ENCODE results near the gene TBRG4.
"Not testable (repeated sequence)": the region's sequence is repeated elsewhere in the genome, so short reads cannot be mapped to it uniquely, and the experiment has no call there.

Gene TBRG4

DNA sequence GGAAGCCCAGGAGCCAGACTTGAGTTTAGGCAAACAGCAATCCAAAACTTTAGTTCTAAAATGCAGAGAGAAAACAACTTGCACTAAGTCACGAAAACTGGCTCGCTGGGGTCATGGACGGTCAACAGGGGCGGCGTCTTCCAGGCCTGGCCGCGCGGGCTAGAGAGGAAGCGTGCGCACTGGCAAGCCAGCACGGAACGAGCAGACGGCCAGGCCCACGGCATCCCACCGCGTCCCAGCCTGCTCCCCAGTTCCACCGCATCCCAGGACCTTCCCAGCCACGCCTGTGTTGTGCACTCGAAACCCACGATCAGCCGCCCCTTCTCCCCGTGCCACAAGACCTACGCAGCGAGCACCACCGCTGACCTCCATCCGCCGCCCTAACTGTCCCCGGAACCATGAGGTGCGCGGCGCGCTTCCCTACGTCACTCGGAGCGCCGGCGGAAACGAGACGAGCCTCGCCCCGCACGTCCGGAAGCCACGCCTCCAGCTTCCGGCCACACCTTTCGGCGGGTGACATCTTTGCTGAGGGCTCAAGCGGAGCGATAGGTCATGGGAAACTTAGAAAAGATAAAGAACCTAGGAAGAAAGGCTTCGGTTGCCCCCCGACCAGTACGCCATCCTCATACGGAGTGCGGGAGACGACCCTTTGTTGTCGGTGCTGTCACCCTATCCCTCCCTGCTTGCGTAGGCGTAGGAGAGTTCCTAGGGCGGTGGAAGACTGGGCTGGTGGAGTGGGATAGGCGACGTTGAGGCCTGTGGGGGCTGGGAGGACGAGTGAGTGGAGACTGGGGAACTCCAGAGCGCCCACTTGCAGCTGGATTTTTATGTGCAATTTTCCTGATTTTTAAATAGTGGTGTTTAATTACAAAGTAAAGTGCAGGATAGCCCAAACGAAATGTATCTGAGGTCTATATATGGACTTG, at the start of gene TBRG4:
TBRG4 (minus strand) TSS at position 400 of the 926 bp plus-strand sequence. CDS start 2,460 bp downstream, outside the sequence.
- peak; percentile 61 for DNase-seq

DNA sequence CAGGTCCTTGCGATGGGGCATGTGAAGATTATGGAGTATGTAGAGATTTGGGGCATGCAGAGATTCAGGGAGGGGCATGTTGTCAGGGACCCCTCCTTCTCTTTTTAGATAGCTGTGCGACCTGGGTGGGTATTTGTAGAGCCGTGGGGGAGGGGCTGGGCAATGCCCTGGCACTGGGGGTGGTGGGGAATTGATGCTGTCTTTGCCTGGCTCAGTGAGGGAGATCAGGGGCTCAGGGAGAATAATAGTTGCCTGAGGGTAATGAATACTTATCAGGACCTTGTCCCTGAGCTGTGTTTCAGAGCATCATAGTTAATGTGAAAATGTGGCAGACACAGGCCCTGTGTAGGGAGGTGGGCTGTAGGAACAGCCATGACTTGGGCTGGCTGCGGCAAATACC, 49.6 kb upstream of the TBRG4 start:
- DNase-seq, result no peak

DNA sequence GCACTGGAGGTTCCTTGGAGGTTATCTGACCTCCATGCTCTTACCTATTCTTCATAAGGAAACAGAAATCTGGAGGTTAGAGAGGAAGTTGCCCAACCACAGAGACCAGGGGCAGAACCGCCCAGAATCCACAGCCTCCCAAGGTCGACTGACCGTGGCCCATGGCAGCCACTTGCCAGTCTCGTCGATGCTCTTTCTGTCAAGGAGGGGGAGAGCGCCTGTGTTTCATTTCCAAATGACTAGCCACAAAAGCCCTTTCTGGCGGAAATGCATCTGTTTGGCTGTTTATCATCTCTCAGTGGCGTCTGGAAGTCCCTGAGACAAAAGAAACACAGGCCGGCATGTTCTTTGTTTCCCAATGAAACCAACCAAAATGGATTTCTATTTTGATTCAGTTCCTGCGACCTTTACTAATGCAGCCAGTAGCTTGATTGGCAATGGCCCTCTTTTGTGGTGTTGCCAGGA, 49.0 kb upstream of the TBRG4 start:
- no peak for DNase-seq

DNA sequence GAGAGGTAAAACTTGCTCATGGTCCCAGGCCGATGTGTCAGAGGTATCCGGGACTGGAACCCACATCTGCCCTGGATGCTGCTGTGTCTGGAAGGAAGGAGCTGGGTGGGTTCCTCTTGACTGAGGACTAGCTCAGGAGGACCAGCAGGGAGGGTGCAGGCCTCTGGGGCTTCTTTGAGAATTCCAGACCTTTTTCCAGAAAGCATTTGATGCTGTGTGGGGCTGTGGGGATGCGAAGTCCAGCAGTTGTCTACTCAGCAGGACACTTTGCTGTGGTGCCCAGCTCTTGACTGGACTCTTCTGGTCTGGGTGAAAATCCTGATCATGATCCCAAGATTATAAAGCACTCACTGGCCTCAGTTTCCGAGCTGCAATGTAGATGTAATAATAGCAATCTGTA, 47.8 kb upstream of the TBRG4 start:
- DNase-seq, result no peak

DNA sequence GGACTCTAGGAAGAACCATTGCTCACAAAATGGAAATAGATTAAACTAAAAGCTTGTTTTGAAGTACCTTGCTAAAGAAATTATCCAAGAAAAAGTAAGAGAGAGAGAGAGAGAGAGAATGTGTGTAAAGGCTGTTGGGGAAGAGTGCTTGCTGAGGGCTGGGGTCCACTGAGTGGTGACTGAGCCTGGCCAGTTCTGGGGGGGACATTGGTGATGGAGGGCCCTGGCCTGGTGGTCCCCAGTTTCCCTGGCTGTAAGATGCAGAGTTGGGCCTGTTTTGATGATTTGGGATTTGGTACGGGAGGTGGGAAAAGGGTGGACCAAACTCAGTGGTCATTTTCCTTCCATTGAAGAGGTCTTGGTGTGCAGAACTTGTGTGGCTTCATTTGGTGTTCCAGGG, 47.0 kb upstream of the TBRG4 start:
- no peak for DNase-seq

DNA sequence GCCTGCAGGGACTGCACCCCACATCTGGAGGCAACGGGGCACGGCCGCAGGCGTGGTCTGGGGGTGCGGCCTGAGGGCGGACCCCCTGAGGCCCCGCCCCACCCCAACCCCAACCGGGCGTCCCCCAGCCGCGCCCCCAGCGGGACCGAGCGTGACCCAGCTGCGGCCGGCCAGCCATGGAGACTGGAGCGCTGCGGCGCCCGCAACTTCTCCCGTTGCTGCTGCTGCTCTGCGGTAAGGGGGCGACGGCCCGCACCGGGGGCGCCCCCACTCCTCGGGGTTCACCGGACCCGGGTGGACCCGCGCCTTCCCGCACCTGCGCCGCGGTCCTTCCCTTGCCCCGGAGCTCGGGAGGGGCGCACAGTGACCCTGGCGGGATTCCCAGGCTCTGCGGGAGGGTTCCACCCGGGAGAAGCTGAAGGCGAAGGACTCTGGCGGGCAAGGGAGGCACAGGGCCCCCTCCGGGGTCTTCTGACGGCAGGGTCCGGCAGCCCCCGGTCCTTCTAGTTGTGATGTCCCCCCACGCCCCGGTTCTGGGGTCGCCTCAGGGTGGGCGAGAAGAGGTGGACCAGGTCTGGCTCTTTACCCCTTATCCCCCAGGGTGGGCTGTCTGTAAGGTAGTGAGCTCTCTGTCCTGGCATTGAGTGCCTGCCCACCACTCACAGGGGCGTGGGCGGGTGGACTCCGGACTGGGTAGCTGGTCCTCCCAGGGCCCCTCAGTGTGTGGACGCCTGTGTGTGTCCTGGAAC, 46.3 kb upstream of the TBRG4 start, which contains the start of gene RAMP3:
RAMP3 (plus strand) TSS at position 139 of the 749 bp plus-strand sequence; CDS start at position 177, 38 bp downstream.
- DNase-seq, result no peak

DNA sequence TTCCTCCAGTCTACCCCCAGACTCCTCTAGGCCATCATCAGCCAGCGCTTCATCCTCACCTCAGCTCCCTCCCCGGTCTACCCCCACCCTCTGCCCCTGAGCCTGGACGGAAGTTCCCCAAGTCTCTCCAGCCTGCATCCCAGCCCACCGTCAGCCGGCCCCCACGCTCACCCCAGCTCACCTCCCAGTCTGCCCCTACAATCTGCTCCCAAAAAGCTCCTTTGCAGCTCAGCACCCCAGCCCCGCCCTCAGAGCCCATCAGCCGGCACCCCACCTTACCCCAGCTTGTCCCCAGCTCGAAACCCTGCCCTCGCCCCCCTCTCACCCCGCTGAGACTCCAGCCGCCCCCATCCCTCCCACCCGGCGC, 45.8 kb upstream of the TBRG4 start:
- no peak for DNase-seq

DNA sequence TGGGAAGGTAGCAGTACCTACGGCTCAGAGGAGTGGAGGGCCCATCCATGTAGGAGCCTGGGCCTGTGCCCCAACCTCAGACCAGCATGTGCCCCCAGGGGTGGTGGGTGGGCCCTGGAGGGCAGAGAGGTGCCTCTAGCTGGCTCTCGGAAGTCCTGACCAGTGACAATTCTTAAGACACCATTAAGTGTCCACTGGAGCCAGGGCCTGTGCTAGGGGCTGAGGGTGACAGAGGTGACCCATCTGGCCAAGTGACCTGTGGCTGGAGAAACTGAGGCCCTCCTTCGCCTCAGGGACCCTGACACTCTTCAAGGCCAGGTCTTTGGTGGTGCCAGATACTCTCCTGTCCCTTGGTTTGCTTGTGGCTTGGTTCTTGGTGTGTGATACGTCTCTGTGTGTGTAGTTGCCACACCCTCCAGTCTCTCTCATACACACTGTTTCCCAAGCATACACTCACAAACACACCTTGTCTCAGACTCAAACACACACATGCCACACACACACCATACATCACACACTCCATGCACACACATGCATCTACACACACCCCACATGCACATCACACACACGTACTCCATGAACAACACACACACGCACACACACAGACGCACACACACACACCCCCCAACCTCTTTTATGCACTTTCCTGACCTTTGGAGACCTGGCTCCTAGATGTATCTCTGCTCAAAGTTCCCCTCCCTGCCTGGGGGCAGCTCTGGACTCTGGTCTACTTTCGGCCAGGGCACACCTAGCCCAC, 45.2 kb upstream of the TBRG4 start:
- DNase-seq, result no peak

DNA sequence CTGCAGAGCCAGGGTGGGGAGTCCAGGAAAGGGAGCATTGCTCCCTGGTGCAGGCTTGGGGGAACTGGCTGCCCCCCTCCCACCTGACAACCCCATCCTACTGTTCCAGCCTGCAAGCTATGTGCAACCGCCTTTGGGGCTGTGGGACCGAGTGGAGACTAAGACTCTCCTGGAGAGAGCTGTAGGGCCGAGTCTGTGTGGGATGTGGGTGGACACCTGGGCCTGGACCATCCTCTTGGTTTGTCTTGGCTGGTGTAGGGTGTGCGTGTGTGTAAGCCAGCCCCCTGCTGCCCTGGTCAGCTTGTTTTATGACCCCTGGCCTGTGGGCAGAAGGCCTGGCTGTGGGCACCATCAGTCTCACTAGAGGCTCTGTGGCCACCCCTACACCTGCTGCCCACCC, 44.4 kb upstream of the TBRG4 start:
- no peak for DNase-seq

DNA sequence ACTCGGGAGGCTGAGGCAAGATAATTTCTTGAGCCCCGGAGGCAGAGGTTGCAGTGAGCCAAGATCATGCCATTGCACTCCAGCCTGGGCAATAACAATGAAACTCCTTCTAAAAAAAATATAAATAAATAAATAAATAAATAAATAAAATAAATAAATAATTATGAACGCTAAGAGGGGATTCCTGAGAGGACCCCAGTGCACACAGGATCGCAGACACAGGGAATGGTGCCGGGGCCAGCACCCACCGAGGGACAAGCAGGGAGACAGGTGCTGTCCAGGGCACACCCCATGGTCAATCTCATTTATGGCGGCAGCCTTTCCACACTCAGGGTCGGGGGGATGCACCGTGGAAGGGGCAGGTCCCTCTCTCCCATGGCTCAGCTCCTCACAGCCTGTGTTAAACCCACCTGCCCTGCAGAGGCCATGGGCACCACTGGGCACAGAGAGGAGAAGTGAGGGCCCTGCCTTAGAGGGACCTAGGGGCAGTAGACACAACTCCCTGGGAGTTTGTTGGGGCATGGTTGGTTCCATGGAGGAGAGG, 43.9 kb upstream of the TBRG4 start:
- no peak for DNase-seq

DNA sequence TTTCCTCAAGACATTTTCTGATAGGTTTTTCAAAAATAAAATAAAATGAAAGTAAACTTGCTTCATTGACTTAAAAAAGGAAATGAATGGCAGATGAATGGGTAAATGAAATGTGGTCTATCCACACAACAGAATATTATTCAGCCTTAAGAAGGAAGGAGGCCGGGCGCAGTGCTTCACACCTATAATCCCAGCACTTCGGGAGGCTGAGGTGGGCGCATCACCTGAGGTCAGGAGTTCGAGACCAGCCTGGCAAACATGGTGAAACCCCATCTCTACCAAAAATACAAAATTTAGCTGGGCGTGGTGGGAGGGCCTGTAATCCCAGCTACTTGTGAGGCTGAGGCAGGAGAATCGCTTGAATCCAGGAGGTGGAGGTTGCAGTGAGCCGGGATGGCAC, 42.4 kb upstream of the TBRG4 start:
- not testable (repeated sequence) for DNase-seq

DNA sequence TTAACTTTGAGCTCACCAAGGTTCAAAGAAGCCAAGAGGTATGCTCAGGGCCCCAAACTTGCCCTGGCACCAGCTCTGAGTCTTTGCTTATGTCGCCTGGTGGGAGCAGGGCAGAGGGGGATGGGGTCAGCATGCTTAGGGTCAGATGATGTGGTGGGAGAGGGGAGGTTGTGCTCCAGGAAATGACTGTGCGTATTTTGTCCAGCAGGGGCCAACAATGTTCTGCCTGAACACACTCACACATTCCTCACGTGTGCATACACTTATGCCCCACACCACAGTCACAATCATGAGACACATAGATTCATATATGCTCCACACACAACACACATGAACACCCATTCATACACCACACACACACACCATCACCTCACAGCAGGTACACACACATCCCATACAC, 41.7 kb upstream of the TBRG4 start:
- no peak for DNase-seq

DNA sequence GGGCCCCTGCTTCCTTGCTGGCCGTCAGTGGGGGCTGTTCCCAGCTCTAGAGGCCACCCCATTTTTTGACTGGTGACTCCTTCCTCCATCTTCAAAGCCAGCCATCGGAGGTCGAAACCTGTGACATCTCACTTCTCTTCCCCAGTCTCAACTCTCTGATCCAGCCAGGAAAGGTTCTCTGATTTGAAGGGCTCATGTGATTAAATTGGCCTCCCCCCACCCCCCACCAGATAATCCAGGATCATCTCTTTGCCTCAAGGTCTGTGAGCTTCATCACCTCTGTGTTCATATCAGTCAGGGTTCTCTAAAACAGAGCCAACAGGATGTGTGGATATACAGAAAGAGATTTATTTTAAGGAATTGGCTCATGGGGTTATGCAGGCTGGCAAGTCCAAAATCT, 40.5 kb upstream of the TBRG4 start:
- DNase-seq, result no peak

DNA sequence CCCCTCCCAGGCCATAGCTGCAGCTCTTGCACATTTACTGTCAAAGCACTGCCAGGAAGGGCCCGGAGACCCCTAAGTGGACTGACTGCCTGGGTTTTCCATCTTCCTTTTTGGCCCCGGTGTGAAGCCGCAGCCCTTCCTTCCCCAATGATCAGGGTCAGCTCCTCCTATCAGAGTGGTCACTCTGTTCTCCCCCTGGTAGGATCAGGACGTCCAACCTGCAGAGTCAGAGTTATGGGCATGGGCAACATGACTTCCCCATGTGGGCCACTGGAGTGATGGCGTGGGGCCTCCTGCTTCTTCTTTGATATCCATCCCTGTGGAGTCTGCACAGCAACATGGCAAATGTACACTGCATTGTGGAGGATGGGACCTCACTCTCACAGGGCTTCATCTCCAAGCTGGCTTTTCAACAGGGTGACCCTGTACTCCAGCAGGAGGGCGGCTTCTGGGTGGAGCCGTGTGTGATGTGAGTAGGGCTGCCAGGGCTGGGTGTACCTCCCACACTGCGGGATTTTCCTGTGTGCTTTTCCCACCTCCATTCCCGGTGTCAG, 39.7 kb upstream of the TBRG4 start:
- DNase-seq, result no peak

DNA sequence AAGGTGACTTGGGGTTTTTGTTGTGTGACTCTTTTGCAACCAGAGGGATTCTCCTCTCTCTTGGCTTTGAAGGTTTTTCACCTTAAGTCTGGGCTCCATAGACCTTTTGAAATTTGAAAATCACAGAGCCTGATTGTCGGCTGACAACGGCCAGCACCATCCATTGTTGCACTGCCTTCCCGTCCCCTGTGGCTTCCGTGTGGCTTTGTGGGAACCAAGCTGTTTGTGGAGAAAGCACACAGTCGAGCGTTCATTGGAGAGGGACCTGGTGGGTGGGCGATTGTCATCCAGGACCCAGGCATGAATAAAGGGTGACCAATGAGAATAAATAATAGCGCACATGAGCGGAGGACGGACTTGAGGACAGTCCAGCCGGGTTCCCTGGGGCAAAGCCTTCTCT, 38.7 kb upstream of the TBRG4 start:
- no peak for DNase-seq

DNA sequence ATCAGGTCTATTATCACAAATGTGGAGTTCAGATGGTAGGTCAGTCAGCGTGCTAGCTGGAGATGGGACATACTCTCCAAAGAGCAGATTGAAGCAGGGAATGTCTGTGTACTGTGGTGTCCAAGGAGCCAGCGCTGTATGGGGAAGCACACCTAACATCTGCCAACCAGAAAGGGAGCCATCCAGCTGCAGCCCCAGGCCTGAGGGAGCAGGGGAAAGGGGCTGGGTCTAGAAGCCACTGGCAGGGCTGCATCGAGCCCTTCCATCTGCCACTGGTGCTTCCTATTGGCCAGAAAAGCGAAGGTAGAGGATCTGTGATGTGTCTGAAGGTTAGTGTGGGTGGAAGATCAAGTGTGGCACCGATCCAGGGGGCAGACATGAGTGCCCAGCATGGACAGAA, 38.1 kb upstream of the TBRG4 start:
- DNase-seq, result no peak

DNA sequence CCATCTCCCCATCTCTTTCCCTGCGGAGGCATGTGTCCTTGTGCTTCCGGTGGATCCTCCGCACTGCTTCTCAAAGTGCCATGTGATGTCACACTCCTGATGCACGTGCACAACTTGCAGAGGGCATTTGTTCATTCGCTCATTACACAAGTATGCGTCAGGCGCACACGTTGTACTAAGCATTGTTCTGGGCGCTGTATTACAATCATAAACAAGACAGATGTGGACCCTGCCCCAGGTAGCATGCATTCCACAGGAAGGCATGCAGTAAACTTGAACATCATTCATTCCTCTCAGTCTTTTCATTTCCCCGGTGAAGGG, 37.1 kb upstream of the TBRG4 start:
- no peak for DNase-seq

DNA sequence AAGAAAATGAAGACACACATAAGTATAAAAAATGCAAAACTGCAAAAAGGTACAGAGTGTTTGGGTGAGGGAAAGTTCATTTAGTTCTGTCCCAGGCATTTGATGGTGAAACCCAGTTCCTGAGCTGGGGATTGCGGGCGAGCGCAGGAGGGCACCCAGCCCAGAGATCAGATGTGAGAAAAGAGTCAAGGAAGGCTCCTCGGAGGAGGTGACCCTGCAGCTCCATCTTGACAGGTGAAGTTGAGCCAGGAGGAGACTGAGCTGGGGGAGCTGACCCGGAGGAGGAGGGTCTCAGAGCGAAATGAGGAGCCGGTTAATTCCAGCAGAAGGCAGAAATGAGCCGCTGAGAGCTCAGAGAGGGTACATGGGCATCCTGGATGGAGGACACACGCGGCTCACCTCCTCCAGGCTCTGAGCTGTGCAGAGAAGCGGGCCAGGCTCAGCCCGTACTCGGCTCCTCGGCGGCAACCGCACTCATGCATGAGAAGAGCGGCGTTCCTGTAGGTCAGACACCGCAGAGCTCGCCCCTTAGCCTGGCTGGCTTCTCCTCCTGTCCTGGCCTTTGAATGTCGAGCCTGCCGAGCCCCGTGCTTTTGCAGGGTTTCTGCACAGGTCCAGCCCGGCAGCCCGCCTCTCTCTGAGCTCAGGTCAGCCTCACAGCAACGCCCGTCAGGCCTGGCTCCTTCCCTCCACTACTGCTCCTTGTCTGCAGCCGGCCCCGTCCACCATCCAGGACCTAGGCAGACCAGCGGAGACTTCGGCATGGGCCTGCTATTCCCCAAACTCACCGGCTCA, 36.6 kb upstream of the TBRG4 start:
- no peak for DNase-seq

DNA sequence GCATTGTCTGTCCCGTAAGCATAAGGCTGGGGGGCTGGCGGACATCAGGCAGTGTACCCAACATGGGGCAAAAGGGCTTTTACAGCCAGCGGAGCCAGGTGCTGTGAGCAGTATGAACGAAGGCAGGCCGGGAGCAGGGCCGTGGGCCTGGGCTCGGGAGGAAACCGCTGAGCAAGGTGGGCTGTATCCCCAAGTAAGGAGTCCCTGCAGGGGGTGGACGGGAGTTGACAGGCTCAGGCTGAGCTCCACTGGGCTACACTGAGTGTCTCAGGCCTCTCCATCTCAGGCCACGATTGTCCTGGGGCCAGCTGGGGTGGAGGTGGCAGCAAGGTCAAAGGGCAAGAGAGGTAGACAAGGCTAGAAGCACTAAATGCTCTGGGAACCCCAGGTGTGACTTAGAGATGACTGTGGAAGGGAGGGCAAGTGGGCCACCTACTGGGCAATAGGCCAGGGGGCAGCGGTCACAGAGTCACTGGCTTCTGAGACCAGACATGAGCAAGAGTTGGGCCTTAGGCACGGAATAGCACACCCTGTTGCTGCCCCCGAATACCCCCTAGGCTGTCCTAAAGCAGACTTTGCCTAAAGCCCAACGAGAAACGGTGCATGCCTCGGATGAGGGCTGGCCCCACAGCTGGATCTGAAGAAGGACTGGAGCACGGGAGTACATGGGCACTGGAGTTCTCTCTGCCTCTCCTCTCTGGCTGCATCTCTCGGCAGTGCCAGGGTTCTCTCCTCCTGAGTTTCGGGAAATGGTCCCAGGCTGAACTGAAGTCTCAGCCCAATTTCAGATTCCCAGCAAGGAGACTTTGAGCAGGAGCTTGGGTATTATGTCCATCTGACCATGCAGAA, 35.3 kb upstream of the TBRG4 start:
- DNase-seq, result no peak

DNA sequence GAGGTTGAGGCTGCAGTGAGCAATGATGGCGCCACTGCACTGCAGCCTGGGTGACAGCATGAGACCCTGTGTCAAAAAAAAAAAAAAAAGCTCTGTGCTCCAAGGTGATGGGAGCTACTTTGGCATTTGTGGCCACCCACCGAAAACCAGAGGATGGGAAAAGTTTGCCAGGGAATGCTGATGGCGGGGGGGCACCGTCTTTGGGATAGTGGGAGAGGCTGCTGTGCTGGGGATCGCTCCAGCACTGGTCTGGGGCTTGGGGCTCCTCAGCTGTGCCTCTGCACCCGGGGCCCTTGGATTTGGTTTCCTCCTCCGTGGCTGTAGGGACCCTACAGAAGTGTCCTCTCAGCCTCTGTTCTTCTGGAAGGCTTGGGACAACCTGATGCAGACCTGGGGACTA, 34.4 kb upstream of the TBRG4 start:
- DNase-seq, result no peak

DNA sequence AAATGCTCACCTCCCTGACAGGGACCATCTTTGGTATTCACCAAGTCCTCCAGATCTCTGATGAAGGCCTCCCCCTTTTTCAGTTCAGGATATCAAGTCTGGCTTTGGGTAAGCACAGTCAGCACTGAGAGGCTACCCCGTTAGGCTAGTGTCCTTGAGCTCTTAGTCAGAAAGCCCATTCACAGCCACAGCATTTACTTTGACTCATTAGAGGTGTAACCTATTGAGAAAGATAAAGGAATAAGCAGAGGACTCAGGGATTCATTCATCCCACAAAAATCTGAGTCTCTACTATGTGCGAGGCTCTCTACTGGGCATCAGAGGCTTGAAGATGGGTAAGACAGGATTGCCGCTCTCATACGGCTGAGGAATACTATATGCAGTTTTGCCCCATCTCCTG, 32.1 kb upstream of the TBRG4 start:
- no peak for DNase-seq
